ENCODE results near the gene TEAD1.

TEAD1 gene

DNA sequence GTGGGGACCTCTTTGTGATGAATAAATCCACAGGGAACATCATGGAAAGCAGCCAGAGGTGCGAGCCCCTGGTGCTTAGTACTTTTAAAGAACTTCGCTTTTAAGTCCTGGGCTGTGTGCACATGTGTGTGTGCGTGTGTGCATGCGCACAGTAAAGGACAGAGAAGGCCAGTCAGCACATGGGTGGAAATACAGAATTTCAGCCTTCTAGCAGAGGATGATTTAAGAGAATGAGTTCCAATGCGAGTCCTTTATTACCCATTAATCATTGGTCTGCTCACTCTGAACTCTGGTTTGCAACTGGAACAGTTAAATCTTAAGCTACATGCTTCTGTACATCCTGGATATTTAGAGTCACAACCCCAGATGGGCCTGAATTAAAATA lies 18.9 kb downstream of the TEAD1 start:
- in situ Hi-C loops (cut with HindIII; ENCODE audit: low sequenced_read_pairs) = loop anchor here (25.0 kb wide), 1 partner anchor 144 kb away; no protein-coding TSS in a partner anchor
- peak overlapping the region; percentile 14 for H3K4me3 ChIP-seq (ENCODE audit: low read depth, low read length)
- TF ChIP-seq, protein P1, sequence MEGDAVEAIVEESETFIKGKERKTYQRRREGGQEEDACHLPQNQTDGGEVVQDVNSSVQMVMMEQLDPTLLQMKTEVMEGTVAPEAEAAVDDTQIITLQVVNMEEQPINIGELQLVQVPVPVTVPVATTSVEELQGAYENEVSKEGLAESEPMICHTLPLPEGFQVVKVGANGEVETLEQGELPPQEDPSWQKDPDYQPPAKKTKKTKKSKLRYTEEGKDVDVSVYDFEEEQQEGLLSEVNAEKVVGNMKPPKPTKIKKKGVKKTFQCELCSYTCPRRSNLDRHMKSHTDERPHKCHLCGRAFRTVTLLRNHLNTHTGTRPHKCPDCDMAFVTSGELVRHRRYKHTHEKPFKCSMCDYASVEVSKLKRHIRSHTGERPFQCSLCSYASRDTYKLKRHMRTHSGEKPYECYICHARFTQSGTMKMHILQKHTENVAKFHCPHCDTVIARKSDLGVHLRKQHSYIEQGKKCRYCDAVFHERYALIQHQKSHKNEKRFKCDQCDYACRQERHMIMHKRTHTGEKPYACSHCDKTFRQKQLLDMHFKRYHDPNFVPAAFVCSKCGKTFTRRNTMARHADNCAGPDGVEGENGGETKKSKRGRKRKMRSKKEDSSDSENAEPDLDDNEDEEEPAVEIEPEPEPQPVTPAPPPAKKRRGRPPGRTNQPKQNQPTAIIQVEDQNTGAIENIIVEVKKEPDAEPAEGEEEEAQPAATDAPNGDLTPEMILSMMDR (IDR thresholded peaks at IDR 0.05; ENCODE audit: low read depth, low read length) = no peak
- DNase-seq (ENCODE audit: low read depth, low spot score) = peak; percentile 83

- TF ChIP-seq, protein P1 (IDR thresholded peaks at IDR 0.05; ENCODE audit: low read depth, low read length) = no peak
- in situ Hi-C loops (cut with HindIII; ENCODE audit: low sequenced_read_pairs) = loop anchor here (25.0 kb wide), 1 partner anchor 144 kb away; no protein-coding TSS in a partner anchor
- DNase-seq (ENCODE audit: low read depth, low spot score) = peak; percentile 99
- peak overlapping the region; percentile 14 for H3K4me3 ChIP-seq (ENCODE audit: low read depth, low read length)
Observed at GRCh38 chr11:12693479-12694182, 19.4 kb downstream of the TEAD1 start.

- peak overlapping the region; percentile 14 for H3K4me3 ChIP-seq (ENCODE audit: low read depth, low read length)
- in situ Hi-C loops (cut with HindIII; ENCODE audit: low sequenced_read_pairs) = loop anchor here (25.0 kb wide), 1 partner anchor 143 kb away; no protein-coding TSS in a partner anchor
- DNase-seq (ENCODE audit: low read depth, low spot score) = no peak
- TF ChIP-seq, protein P1 (IDR thresholded peaks at IDR 0.05; ENCODE audit: low read depth, low read length) = no peak
Observed at GRCh38 chr11:12694183-12694531, 19.9 kb downstream of the TEAD1 start.

GRCh38 chr11:12695221-12695794 lies 21.1 kb downstream of the TEAD1 start:
- no peak for DNase-seq (ENCODE audit: low read depth, low spot score)
- H3K4me3 ChIP-seq (ENCODE audit: low read depth, low read length) = no peak overlapping the region
- in situ Hi-C loops (cut with HindIII; ENCODE audit: low sequenced_read_pairs) = loop anchor here (25.0 kb wide), 1 partner anchor 142 kb away; no protein-coding TSS in a partner anchor
- TF ChIP-seq, protein P1 (IDR thresholded peaks at IDR 0.05; ENCODE audit: low read depth, low read length) = no peak

DNA sequence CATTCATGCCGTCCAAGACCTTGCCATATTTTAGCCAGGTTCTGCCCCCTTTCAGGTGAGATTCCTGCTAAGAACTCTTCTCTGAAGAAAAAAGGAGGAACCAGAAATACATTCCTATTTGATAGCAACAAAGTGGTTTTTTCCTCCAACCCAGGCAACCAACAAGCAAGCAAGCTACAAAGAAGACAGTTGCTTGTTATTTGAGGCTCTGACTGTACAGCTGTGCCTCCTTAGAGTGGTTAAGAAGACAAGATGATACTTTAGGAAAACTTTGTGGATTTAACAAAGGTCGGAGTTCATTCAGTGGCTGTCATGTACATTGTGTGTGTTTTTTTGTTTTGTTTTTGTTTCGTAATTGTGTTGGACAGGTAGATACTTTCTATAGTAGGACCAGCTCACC lies 21.7 kb downstream of the TEAD1 start:
- no peak overlapping the region for H3K4me3 ChIP-seq (ENCODE audit: low read depth, low read length)

GRCh38 chr11:12696911-12697581 lies 22.8 kb downstream of the TEAD1 start:
- TF ChIP-seq, protein P1 (IDR thresholded peaks at IDR 0.05; ENCODE audit: low read depth, low read length) = no peak
- H3K4me3 ChIP-seq (ENCODE audit: low read depth, low read length) = no peak overlapping the region
- in situ Hi-C loops (cut with HindIII; ENCODE audit: low sequenced_read_pairs) = loop anchor here (25.0 kb wide), 1 partner anchor 140 kb away; no protein-coding TSS in a partner anchor
- no peak for DNase-seq (ENCODE audit: low read depth, low spot score)

More for the DNA sequence above, 21.7 kb downstream of the TEAD1 start:
- DNase-seq (ENCODE audit: low read depth, low spot score) = no peak
- in situ Hi-C loops (cut with HindIII; ENCODE audit: low sequenced_read_pairs) = loop anchor here (25.0 kb wide), 1 partner anchor 141 kb away; no protein-coding TSS in a partner anchor
- TF ChIP-seq, protein P1 (IDR thresholded peaks at IDR 0.05; ENCODE audit: low read depth, low read length) = no peak
